ENCODE measurements around the gene MED27. TPM values are rescaled to one million over a fixed set of nuclear protein-coding genes. Genes with fewer than 3 reads are reported as not detected.

Gene MED27
- total and polyA plus RNA-seq, 2 of the 13 experiments (the other 11 are each of a cell fraction or from before 2014, with no cell fraction given): 16.9 to 19.0 TPM

GRCh38 chr9:132074736-132075135 is 4.9 kb downstream of the MED27 start:
- CTCF ChIA-PET (ENCODE audit: low intra/inter-chr PET ratio, low total read pairs): no interaction called here
- FAIRE-seq (no peak), ATAC-seq (no peak), DNase-seq (ENCODE audit: low spot score) (no peak)
- Histone ChIP-seq H3K9ac (ENCODE audit: insufficient read depth, low read depth, low read length) (no peak overlapping the region), H3K4me3 (replicated peaks in 1 of 3; ENCODE audit: insufficient read depth in 1 of 3, low read depth in 2 of 3, low read length in 3 of 3) (no peak overlapping the region), H3K27ac (ENCODE audit: extremely low read length, insufficient read depth, low read length) (no peak overlapping the region), H3K79me2 (ENCODE audit: insufficient read depth, low read length) (peaks cover 27% of the 10 kb centered on the region), H3K36me3 (replicated peaks in 1 of 2; ENCODE audit: control insufficient read depth in 1 of 2, insufficient read depth in 2 of 2, low read length in 2 of 2) (peaks cover 2 to 19% of the 10 kb centered on the region in 2 experiments; a peak in 3 of 5 replicates), H3K27me3 (ENCODE audit: control insufficient read depth in 1 of 2, insufficient read depth in 2 of 2, low read length in 2 of 2) (peaks cover 0 to 4% of the 10 kb centered on the region in 2 experiments; a peak in 1 of 5 replicates), H2AFZ (ENCODE audit: low read length) (no peak overlapping the region), H4K20me1 (ENCODE audit: insufficient read depth, low read length) (0 out of 2 replicates have a peak, but pooled peaks cover 6% of the 10 kb centered on the region), H3K4me1 (ENCODE audit: insufficient read depth, low read length) (peaks cover 29% of the 10 kb centered on the region), H3K9me3 (ENCODE audit: low read length) (no peaks in the 10 kb centered on the region), H3K4me2 (ENCODE audit: low read depth, low read length) (no peak overlapping the region)
- 91% methylated on average over 2 of the region's 2 CpGs for WGBS (ENCODE audit: low lambda C conversion rate)
- in situ Hi-C loops (cut with HindIII; ENCODE audit: extremely low pct_ligation_motif_present, low pct_unique_long_range_greater_than_20kb) (no loop called here), intact Hi-C loops (cut with micrococcal nuclease; ENCODE audit: unreplicated experiment) (no loop called here)
- POLR2A ChIA-PET: no interaction called here
- TF ChIP-seq ZFX (CRISPR knock-in tag; IDR thresholded peaks at IDR 0.05; ENCODE audit: low read depth): no peak
- no peak for TF ChIP-seq CENPX (CRISPR knock-in tag; IDR thresholded peaks at IDR 0.05)
- TF ChIP-seq SRSF9 (IDR thresholded peaks at IDR 0.05; ENCODE audit: borderline replicate concordance, insufficient read depth, low read depth, low read length, poor library complexity, severe bottlenecking): no peak
- no peak for TF ChIP-seq ZNF335 (CRISPR knock-in tag; IDR thresholded peaks at IDR 0.05)
- TF ChIP-seq ISX (CRISPR knock-in tag; conservative IDR thresholded peaks at IDR 0.05): no peak
- no peak for TF ChIP-seq ZNF432 (CRISPR knock-in tag; IDR thresholded peaks at IDR 0.05; ENCODE audit: borderline replicate concordance)
- TF ChIP-seq, protein P1, sequence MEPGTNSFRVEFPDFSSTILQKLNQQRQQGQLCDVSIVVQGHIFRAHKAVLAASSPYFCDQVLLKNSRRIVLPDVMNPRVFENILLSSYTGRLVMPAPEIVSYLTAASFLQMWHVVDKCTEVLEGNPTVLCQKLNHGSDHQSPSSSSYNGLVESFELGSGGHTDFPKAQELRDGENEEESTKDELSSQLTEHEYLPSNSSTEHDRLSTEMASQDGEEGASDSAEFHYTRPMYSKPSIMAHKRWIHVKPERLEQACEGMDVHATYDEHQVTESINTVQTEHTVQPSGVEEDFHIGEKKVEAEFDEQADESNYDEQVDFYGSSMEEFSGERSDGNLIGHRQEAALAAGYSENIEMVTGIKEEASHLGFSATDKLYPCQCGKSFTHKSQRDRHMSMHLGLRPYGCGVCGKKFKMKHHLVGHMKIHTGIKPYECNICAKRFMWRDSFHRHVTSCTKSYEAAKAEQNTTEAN (CRISPR knock-in tag; conservative IDR thresholded peaks at IDR 0.05): no peak
- TF ChIP-seq ZNF263 (CRISPR knock-in tag; IDR thresholded peaks at IDR 0.05): no peak
- no peak for TF ChIP-seq CHCHD3 (CRISPR knock-in tag; IDR thresholded peaks at IDR 0.05)
- no peak for TF ChIP-seq CBFB (CRISPR knock-in tag; IDR thresholded peaks at IDR 0.05)
- no peak for TF ChIP-seq FOXA1 (IDR thresholded peaks at IDR 0.05)
- TF ChIP-seq FOXA1 (CRISPR knock-in tag; IDR thresholded peaks at IDR 0.05): no peak
- TF ChIP-seq KAT2B (IDR thresholded peaks at IDR 0.05; ENCODE audit: borderline replicate concordance, low read depth, low read length): no peak
- TF ChIP-seq, protein P2, sequence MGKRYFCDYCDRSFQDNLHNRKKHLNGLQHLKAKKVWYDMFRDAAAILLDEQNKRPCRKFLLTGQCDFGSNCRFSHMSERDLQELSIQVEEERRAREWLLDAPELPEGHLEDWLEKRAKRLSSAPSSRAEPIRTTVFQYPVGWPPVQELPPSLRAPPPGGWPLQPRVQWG (CRISPR knock-in tag; IDR thresholded peaks at IDR 0.05; ENCODE audit: borderline replicate concordance, low read depth): no peak
- TF ChIP-seq CENPT (CRISPR knock-in tag; IDR thresholded peaks at IDR 0.05; ENCODE audit: low read depth): no peak
- TF ChIP-seq, protein P3, sequence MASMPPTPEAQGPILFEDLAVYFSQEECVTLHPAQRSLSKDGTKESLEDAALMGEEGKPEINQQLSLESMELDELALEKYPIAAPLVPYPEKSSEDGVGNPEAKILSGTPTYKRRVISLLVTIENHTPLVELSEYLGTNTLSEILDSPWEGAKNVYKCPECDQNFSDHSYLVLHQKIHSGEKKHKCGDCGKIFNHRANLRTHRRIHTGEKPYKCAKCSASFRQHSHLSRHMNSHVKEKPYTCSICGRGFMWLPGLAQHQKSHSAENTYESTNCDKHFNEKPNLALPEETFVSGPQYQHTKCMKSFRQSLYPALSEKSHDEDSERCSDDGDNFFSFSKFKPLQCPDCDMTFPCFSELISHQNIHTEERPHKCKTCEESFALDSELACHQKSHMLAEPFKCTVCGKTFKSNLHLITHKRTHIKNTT (CRISPR knock-in tag; IDR thresholded peaks at IDR 0.05): no peak
- TF ChIP-seq RXRB (CRISPR knock-in tag; IDR thresholded peaks at IDR 0.05; ENCODE audit: borderline replicate concordance): no peak
- BruUV-seq (replicated peaks): no TSS peak
